ENCODE data around the gene LATS1.

LATS1 gene

GRCh38 chr6:149648148-149649145 is 69.5 kb downstream of the LATS1 start, which contains the start of gene KATNA1:
Gene KATNA1, minus strand, starts transcription at chr6:149648714. Its CDS starts 10,167 bp downstream, at chr6:149638547.
- no peaks in the 10 kb centered on the region for H3K9me3 Mint-ChIP-seq
- peaks cover 5% of the 10 kb centered on the region for H3K36me3 Mint-ChIP-seq
- peak; percentile 85 to 95 for DNase-seq (ENCODE audit: low spot score in 2 of 2)
- peak; percentile 96 for ATAC-seq
- H3K4me3 Mint-ChIP-seq = peak within 1 kb of the TSS; percentile 87
- H3K4me1 Mint-ChIP-seq = peaks cover 15% of the 10 kb centered on the region
- H3K27ac Mint-ChIP-seq = peak within 1 kb of the TSS; percentile 88

GRCh38 chr6:149646599-149646998 is 71.3 kb downstream of the LATS1 start:
- Mint-ChIP-seq H3K4me1 (peaks cover 22% of the 10 kb centered on the region), H3K9me3 (no peaks in the 10 kb centered on the region), H3K36me3 (peaks cover 5% of the 10 kb centered on the region), H3K4me3 (peak overlapping the region; percentile 87), H3K27ac (no peak overlapping the region)
- ATAC-seq = no peak
- no peak for DNase-seq (ENCODE audit: low spot score in 2 of 2)

- peaks cover 8% of the 10 kb centered on the region for H3K36me3 Mint-ChIP-seq
- no peak overlapping the region for H3K4me3 Mint-ChIP-seq
- no peak for ATAC-seq
- H3K4me1 Mint-ChIP-seq = peaks cover 22% of the 10 kb centered on the region
- peak overlapping the region; percentile 32 for H3K27ac Mint-ChIP-seq
- H3K9me3 Mint-ChIP-seq = no peaks in the 10 kb centered on the region
- DNase-seq (ENCODE audit: low spot score in 2 of 2) = no peak
These were observed 74.9 kb downstream of the LATS1 start for GRCh38 chr6:149642829-149643580.

GRCh38 chr6:149636124-149636523 is 81.8 kb downstream of the LATS1 start:
- Mint-ChIP-seq H3K9me3 (no peaks in the 10 kb centered on the region), H3K36me3 (peaks cover 52% of the 10 kb centered on the region), H3K4me1 (no peaks in the 10 kb centered on the region), H3K4me3 (no peak overlapping the region), H3K27ac (no peak overlapping the region)
- ATAC-seq = no peak
- no peak for DNase-seq (ENCODE audit: low spot score in 2 of 2)

- Mint-ChIP-seq H3K4me1 (peaks cover 2% of the 10 kb centered on the region), H3K27ac (no peak overlapping the region), H3K4me3 (no peak overlapping the region), H3K9me3 (no peaks in the 10 kb centered on the region), H3K36me3 (peaks cover 68% of the 10 kb centered on the region)
- no peak for ATAC-seq
- DNase-seq (ENCODE audit: low spot score in 2 of 2) = no peak
These were observed 83.6 kb downstream of the LATS1 start for GRCh38 chr6:149634315-149634714.

GRCh38 chr6:149628875-149629510 is 88.9 kb downstream of the LATS1 start:
- H3K36me3 Mint-ChIP-seq = peaks cover 73% of the 10 kb centered on the region
- no peaks in the 10 kb centered on the region for H3K9me3 Mint-ChIP-seq
- peak overlapping the region; percentile 62 for H3K27ac Mint-ChIP-seq
- no peak for DNase-seq (ENCODE audit: low spot score in 2 of 2)
- ATAC-seq = no peak
- peaks cover 11% of the 10 kb centered on the region for H3K4me1 Mint-ChIP-seq
- H3K4me3 Mint-ChIP-seq = no peak overlapping the region

GRCh38 chr6:149627672-149628071 is 90.2 kb downstream of the LATS1 start:
- Mint-ChIP-seq H3K4me3 (no peak overlapping the region), H3K36me3 (peaks cover 79% of the 10 kb centered on the region), H3K9me3 (no peaks in the 10 kb centered on the region), H3K27ac (peak overlapping the region; percentile 83), H3K4me1 (peaks cover 11% of the 10 kb centered on the region)
- ATAC-seq (no peak), DNase-seq (ENCODE audit: low spot score in 2 of 2) (no peak)

- Mint-ChIP-seq H3K27ac (no peak overlapping the region), H3K36me3 (peaks cover 59% of the 10 kb centered on the region)
- ATAC-seq = no peak
These were observed 102.1 kb downstream of the LATS1 start for GRCh38 chr6:149615805-149616204.

GRCh38 chr6:149614337-149614736 is 103.6 kb downstream of the LATS1 start:
- no peak for DNase-seq (ENCODE audit: low spot score in 2 of 2)
- H3K9me3 Mint-ChIP-seq = no peaks in the 10 kb centered on the region

More at GRCh38 chr6:149615805-149616204, 102.1 kb downstream of the LATS1 start:
- Mint-ChIP-seq H3K9me3 (no peaks in the 10 kb centered on the region), H3K4me3 (no peak overlapping the region), H3K4me1 (no peaks in the 10 kb centered on the region)
- no peak for DNase-seq (ENCODE audit: low spot score in 2 of 2)

GRCh38 chr6:149608381-149608982 is 109.4 kb downstream of the LATS1 start:
- Mint-ChIP-seq H3K4me1 (peaks cover 13% of the 10 kb centered on the region), H3K27ac (peak overlapping the region; percentile 71), H3K9me3 (no peaks in the 10 kb centered on the region), H3K36me3 (peaks cover 53% of the 10 kb centered on the region), H3K4me3 (no peak overlapping the region)
- DNase-seq (ENCODE audit: low spot score in 2 of 2) (no peak), ATAC-seq (no peak)

More at GRCh38 chr6:149614337-149614736, 103.6 kb downstream of the LATS1 start:
- ATAC-seq = no peak
- H3K27ac Mint-ChIP-seq = no peak overlapping the region
- peaks cover 55% of the 10 kb centered on the region for H3K36me3 Mint-ChIP-seq
- H3K4me1 Mint-ChIP-seq = peaks cover 6% of the 10 kb centered on the region
- H3K4me3 Mint-ChIP-seq = no peak overlapping the region
